Spleen (tissue), 11 donors: ENCODE measurements around the gene PCDH8. TPM values are rescaled to one million over a fixed set of nuclear protein-coding genes. Genes with fewer than 3 reads are reported as not detected.

Experiments
- DNase-seq: peaks from one replicate; pipeline ENCODE4 v3.0.0-alpha.2; 2020
- H3K27ac ChIP-seq, 8 donors: fragments of 200-600 bp; sonication (generic) in 7 of 8; 1 replicate in 4 of 8; 2 replicates in 4 of 8; pipeline versions ENCODE4 v1.5.0 to v1.8.0; 2016 to 2021; ENCODE audit warnings: inconsistent platforms in 4 of 8, mild to moderate bottlenecking in 4 of 8, moderate library complexity in 1 of 8
- H3K27me3 ChIP-seq, 7 donors: fragments of 200-600 bp; sonication (generic) in 6 of 7; replicated peaks in 1 of 7; 1 replicate in 4 of 7; 2 replicates in 3 of 7; pipeline versions ENCODE4 v1.5.0 to v1.8.0; 2016 to 2021; ENCODE audit warnings: inconsistent platforms in 3 of 7, mild to moderate bottlenecking in 1 of 7
- H3K36me3 ChIP-seq, 6 donors: fragments of 200-600 bp; sonication (generic) in 5 of 6; 1 replicate in 4 of 6; 2 replicates in 2 of 6; pipeline versions ENCODE4 v1.5.0 to v1.8.0; 2016 to 2021; ENCODE audit warnings: inconsistent platforms in 2 of 6
- H3K4me1 ChIP-seq, 6 donors: fragments of 200-600 bp; sonication (generic) in 5 of 6; 1 replicate in 3 of 6; 2 replicates in 3 of 6; pipeline versions ENCODE4 v1.5.0 to v1.8.0; 2016 to 2021; ENCODE audit warnings: inconsistent platforms in 3 of 6
- H3K4me3 ChIP-seq, 8 donors: fragments of 200-600 bp; sonication (generic) in 7 of 8; 1 replicate in 4 of 8; 2 replicates in 4 of 8; pipeline versions ENCODE4 v1.5.0 to v1.8.0; 2016 to 2021; ENCODE audit warnings: inconsistent platforms in 4 of 8, mild to moderate bottlenecking in 4 of 8, moderate library complexity in 2 of 8
- H3K9me3 ChIP-seq, 8 donors: fragments of 200-600 bp; sonication (generic) in 7 of 8; 1 replicate in 4 of 8; 2 replicates in 4 of 8; pipeline versions ENCODE4 v1.5.0 to v1.8.0; 2016 to 2021; ENCODE audit warnings: inconsistent platforms in 4 of 8
- POLR2A ChIP-seq, 3 donors: fragments of 450-650 bp; IDR thresholded peaks; one replicate each; pipeline ENCODE4 v1.5.1; 2017; ENCODE audit warnings: antibody characterized with exemption in 3 of 3, mild to moderate bottlenecking in 1 of 3
- POLR2AphosphoS5 ChIP-seq, 3 donors: sonication (generic); formaldehyde crosslinking; IDR thresholded peaks; one replicate each; pipeline ENCODE4 v1.5.1; 2017; ENCODE audit warnings: antibody characterized with exemption in 3 of 3
- WGBS, 5 donors: extraction: QIAGEN DNeasy Blood & Tissue Kit in 3 of 5; methylation state at CpG; one replicate each; pipeline versions ENCODE4 v1.1.5 to v1.1.7; 2013 to 2018; 5-methylcytosine and 5-hydroxymethylcytosine counted together
- intact Hi-C: fragments of 100-400 bp; cut with DNase I; formaldehyde crosslinking; loops from one replicate; pipeline ENCODE4 v1.15.0; 2023; ENCODE audit warnings: low total_unique reads
- polyA plus RNA-seq, 3 donors: library from polyadenylated mRNA; stranded (reverse); fragments of 200-250 nt; gene quantifications; one replicate each; pipeline ENCODE4 v1.2.1, GENCODE V29; 2013
- total RNA-seq, 7 donors: library from RNA; depleted of rRNA in 3 of 7; stranded (reverse); fragments of >200 nt in 3 of 7; fragmentation: NEBNext Ultra II Directional in 4 of 7; extraction: Animal tissue kit (Norgen Biotek cat#: 25700) in 4 of 7; gene quantifications; one replicate each; pipeline versions ENCODE4 v1.1.0 to v1.2.1, GENCODE V29; 2016 to 2021
- TF ChIP-seq, protein P1 (sequence below), 11 experiments: fragments of 200-600 bp in 7 of 11; fragments of 450-650 bp in 4 of 11; sonication (generic) in 4 of 11; IDR thresholded peaks in 8 of 11; conservative IDR thresholded peaks in 3 of 11; 1 replicate in 7 of 11; 2 replicates in 4 of 11; pipeline versions ENCODE4 v1.4.0 to v1.8.0; 2016 to 2021; ENCODE audit warnings: antibody characterized with exemption in 11 of 11, inconsistent platforms in 4 of 11, mild to moderate bottlenecking in 1 of 11
- donor health status: healthy with polysubstance abuse.
- donor health status: DM: no; HTN: no; CAD: no; lungs with moderate emphysema.
- donor health status: DM: no; HTN: no; CAD: no.
- donor health status: Bipolar disorder and iron deficiency.
- donor health status: healthy.
- donor health status: DM: no; HTN: no; CAD: no.
- donor health status: DM: yes; HTN: yes; CAD: no.

Gene PCDH8
- total and polyA plus RNA-seq, 10 donors, result not detected

DNA sequence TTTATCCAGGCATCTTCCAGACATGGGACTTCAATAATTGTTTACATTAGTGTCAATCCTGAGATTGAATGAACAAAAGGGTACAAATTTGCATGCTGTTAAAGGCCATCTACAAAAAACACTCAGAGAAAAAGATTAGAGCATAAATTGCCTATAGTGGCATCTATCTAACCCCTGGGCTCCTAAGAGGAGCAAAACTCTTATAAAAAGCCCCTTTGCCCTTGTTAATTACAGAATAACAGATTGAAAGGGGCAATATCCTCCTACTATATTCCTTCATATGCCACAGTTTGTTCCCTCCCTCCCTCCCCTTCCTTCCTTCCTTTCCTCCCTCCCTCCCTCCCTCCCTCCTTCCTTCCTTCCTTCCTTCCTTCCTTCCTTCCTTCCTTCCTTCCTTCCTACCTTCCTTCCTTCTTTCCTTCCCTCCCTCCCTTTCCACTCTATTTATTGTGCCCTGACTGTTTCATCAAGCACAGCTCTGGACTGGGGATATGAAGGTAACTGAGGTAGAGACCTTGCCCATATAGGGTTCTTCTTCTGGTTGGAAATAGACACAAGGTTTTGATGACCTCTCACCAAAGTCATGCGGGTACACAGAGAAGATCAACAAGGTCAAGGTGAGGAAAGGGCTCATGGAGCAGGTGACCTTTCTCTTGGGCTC lies 49.5 kb downstream of the PCDH8 start:
- no peak overlapping the region for H3K27ac ChIP-seq
- no peaks in the 10 kb centered on the region for H3K9me3 ChIP-seq
- no peaks in the 10 kb centered on the region for H3K36me3 ChIP-seq
- H3K4me1 ChIP-seq, result no peaks in the 10 kb centered on the region
- no peak for DNase-seq
- no peak for TF ChIP-seq POLR2AphosphoS5 (IDR thresholded peaks at IDR 0.05)
- no peak for TF ChIP-seq POLR2A (IDR thresholded peaks at IDR 0.05)
- TF ChIP-seq, protein P1, sequence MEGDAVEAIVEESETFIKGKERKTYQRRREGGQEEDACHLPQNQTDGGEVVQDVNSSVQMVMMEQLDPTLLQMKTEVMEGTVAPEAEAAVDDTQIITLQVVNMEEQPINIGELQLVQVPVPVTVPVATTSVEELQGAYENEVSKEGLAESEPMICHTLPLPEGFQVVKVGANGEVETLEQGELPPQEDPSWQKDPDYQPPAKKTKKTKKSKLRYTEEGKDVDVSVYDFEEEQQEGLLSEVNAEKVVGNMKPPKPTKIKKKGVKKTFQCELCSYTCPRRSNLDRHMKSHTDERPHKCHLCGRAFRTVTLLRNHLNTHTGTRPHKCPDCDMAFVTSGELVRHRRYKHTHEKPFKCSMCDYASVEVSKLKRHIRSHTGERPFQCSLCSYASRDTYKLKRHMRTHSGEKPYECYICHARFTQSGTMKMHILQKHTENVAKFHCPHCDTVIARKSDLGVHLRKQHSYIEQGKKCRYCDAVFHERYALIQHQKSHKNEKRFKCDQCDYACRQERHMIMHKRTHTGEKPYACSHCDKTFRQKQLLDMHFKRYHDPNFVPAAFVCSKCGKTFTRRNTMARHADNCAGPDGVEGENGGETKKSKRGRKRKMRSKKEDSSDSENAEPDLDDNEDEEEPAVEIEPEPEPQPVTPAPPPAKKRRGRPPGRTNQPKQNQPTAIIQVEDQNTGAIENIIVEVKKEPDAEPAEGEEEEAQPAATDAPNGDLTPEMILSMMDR (IDR thresholded peaks at IDR 0.05 in 8 of 11, conservative IDR thresholded peaks at IDR 0.05 in 3 of 11), result no peak
- H3K4me3 ChIP-seq, result no peak overlapping the region
- intact Hi-C loops, result no loop called here
- 0% methylated on average over 1 of the region's 1 CpG for WGBS, 5 donors
- H3K27me3 ChIP-seq, result peaks cover 0 to 26% (median 0%) of the 10 kb centered on the region in 7 donors

DNA sequence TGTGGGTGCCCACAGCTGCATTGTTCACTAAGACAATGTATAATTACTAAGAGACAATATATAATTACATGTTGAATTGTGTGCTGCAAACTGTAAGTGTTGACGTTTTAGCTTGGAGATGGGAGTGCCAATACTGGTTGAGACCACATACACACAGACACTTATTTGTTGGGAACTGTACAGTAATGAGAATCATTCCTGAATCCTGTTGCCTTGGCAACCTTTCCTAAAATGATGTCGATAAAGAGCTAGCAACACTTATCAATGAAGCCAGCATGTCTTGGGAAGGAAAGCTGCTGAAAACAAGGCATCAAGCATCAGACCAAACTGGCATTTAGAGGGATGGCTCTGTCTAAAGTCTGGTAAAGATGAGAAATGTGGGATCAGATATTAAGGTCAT lies 51.3 kb downstream of the PCDH8 start:
- H3K4me3 ChIP-seq, result no peak overlapping the region
- DNase-seq, result no peak
- TF ChIP-seq POLR2AphosphoS5 (IDR thresholded peaks at IDR 0.05) (no peak), POLR2A (IDR thresholded peaks at IDR 0.05) (no peak)
- TF ChIP-seq, protein P1 (IDR thresholded peaks at IDR 0.05 in 8 of 11, conservative IDR thresholded peaks at IDR 0.05 in 3 of 11), result no peak
- H3K27ac ChIP-seq, result no peak overlapping the region
- H3K27me3 ChIP-seq, result peaks cover 0 to 15% (median 0%) of the 10 kb centered on the region in 7 donors
- no peaks in the 10 kb centered on the region for H3K4me1 ChIP-seq
- intact Hi-C loops, result no loop called here
- 71 to 87% (median 75%) methylated on average over 2 of the region's 2 CpGs for WGBS, 5 donors
- no peaks in the 10 kb centered on the region for H3K9me3 ChIP-seq
- no peaks in the 10 kb centered on the region for H3K36me3 ChIP-seq

DNA sequence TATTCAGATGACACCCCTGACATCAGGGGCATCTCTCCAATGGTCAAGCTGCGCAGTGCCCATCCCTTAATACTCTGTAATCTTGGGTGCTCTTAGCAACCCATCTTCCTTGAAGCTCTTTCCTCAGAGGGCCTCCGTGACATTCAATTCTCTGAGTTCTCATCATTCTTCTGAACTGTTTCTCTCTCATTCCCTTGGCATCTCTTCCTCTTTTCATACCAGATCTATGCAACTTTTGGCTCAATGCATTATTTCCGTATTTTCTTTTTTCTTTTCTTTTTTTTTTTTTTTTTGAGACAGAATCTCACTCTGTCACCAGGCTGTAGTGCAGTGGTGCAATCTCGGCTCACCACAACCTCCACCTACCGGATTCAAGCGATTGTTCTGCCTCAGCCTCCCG lies 53.9 kb downstream of the PCDH8 start:
- Histone ChIP-seq H3K4me1 (no peaks in the 10 kb centered on the region), H3K9me3 (no peaks in the 10 kb centered on the region), H3K27ac (no peak overlapping the region), H3K27me3 (peaks cover 0 to 15% (median 0%) of the 10 kb centered on the region in 7 donors), H3K36me3 (no peaks in the 10 kb centered on the region), H3K4me3 (no peak overlapping the region)
- 91 to 96% (median 93%) methylated on average over 7 of the region's 7 CpGs for whole genome bisulfite sequencing, 5 donors
- TF ChIP-seq POLR2AphosphoS5 (IDR thresholded peaks at IDR 0.05) (no peak), POLR2A (IDR thresholded peaks at IDR 0.05) (no peak)
- TF ChIP-seq, protein P1 (IDR thresholded peaks at IDR 0.05 in 8 of 11, conservative IDR thresholded peaks at IDR 0.05 in 3 of 11), result no peak
- no peak for DNase-seq
- intact Hi-C loops, result no loop called here

DNA sequence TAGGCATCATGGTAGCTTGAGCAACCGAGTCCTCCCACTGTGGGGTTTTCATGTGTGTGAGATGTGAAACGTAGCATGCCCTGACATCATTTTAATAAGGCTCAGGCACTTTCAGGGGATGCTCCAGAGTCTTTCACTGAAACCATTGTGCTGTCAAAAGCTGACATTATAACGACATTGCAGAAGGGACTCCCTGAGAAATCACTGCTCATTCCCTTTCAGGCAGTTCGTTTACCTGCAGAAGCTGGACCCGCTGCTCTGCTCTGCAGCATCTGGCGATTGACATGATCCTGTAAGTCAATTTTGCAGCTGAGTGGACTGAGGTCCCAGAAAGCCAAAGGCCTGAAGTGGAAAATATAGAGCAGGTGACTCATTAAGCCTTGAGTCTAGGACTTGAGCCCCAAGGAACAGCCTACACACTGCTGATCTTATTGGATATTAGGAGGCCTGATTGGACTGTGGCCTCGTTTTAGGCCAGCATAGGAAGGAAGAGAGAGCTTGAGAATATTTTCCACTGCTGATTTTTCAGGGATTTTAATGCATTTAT lies 54.9 kb downstream of the PCDH8 start:
- Histone ChIP-seq H3K4me1 (no peaks in the 10 kb centered on the region), H3K9me3 (no peaks in the 10 kb centered on the region), H3K27ac (no peak overlapping the region), H3K27me3 (peaks cover 0 to 21% (median 0%) of the 10 kb centered on the region in 7 donors), H3K36me3 (no peaks in the 10 kb centered on the region), H3K4me3 (no peak overlapping the region)
- WGBS, 5 donors, result 74 to 79% (median 76%) methylated on average over 7 of the region's 7 CpGs
- no peak for TF ChIP-seq POLR2A (IDR thresholded peaks at IDR 0.05)
- TF ChIP-seq, protein P1 (IDR thresholded peaks at IDR 0.05 in 8 of 11, conservative IDR thresholded peaks at IDR 0.05 in 3 of 11), result no peak
- TF ChIP-seq POLR2AphosphoS5 (IDR thresholded peaks at IDR 0.05), result no peak
- intact Hi-C loops, result no loop called here
- no peak for DNase-seq
